ENCODE results near the gene SLC39A6.

GRCh38 chr18:36066686-36067054, 62.5 kb downstream of the SLC39A6 start:
- TF ChIP-seq NR2C2 (CRISPR knock-in tag; IDR thresholded peaks at IDR 0.05; ENCODE audit: borderline replicate concordance) (no peak), EP300 (IDR thresholded peaks at IDR 0.05; ENCODE audit: low read depth in 2 of 2, low read length in 2 of 2) (no peak), EP300 (CRISPR knock-in tag; IDR thresholded peaks at IDR 0.05; ENCODE audit: borderline replicate concordance) (no peak), CTCF (CRISPR knock-in tag; IDR thresholded peaks at IDR 0.05) (no peak), HNF4G (IDR thresholded peaks at IDR 0.05; ENCODE audit: borderline replicate concordance, low read depth, low read length) (no peak), HNF4G (CRISPR knock-in tag; IDR thresholded peaks at IDR 0.05; ENCODE audit: borderline replicate concordance, low read depth) (no peak), ZNF670 (CRISPR knock-in tag; IDR thresholded peaks at IDR 0.05; ENCODE audit: borderline replicate concordance) (no peak), POLR2AphosphoS5 (IDR thresholded peaks at IDR 0.05; ENCODE audit: low read depth, low read length) (no peak), SMAD1 (CRISPR knock-in tag; IDR thresholded peaks at IDR 0.05; ENCODE audit: borderline replicate concordance, low read depth) (no peak), MXD3 (CRISPR knock-in tag; IDR thresholded peaks at IDR 0.05) (no peak), MZF1 (CRISPR knock-in tag; IDR thresholded peaks at IDR 0.05; ENCODE audit: borderline replicate concordance) (no peak), EZH2 (conservative IDR thresholded peaks at IDR 0.05; ENCODE audit: low read depth, low read length) (no peak)
